Measurements from ENCODE around the gene PHC3.
A peak's percentile ranks its signal among the peaks of the same experiment; 100 is the strongest.

Gene PHC3

GRCh38 chr3:170064108-170064507 lies 117.4 kb downstream of the PHC3 start:
- DNase-seq = no peak

DNA sequence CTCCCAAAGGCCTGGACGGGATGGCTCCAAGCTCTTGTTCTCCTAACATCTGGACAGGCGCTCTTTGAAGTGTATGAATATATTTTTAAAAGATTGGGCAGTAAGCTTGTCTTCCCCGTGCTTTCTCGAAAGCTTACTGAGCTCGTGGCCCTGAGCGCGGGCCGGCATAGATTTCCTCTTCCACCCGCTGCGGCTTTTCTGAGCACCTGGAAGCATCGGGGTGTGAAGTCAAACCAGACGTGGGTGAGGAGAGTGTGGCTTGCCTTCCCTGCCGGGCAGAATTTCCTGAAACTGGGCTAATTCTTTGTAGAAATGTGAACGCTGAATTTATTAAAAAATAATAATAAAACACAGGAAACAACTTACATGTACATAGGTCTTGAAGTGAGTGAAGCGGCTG lies 117.8 kb downstream of the PHC3 start:
- no peak for DNase-seq

- no peak for DNase-seq
Measured at GRCh38 chr3:170062769-170063168, 118.8 kb downstream of the PHC3 start.

DNA sequence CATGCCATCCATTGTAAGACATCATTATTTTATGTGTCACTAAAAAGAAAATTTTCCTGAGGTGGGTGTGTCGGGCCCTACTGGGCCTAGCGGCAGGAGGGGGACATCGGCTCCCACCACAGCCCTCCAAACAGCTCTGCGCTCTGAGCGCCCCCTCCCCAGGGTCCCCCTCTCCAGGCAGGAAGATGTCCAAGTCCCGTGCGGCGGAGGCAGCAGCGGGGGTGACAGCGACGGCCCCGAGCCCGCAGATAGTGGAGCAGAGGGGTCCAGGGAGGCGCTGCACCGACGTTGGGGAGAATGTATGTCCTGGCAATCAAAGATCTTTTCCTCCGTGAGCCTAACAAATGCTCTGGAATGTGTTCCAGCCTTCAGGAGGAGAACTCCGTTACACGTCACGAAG lies 119.5 kb downstream of the PHC3 start:
- DNase-seq = no peak

- no peak for DNase-seq
Measured at GRCh38 chr3:170059447-170059846, 122.1 kb downstream of the PHC3 start.

DNA sequence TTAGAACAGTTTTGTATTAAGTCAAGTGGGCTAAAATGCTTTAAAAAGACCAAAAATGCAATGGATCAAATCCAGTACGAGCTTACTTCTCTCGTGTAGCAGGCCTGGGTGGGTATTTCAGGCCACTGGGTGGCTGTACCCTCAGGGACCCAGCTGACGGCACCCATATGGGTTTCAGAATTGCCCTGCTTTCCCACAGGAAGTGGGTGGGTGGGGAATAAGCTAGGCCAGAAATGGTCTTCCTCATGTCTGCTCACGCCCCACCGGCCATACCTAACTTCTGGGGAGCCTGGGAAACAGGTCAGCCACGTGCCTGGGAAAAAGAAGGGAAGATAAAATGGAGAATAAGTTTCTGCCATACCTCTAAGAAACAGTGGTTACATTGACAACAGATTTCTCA lies 123.4 kb downstream of the PHC3 start:
- DNase-seq = no peak

GRCh38 chr3:170057550-170057949 lies 124.0 kb downstream of the PHC3 start:
- DNase-seq = no peak

GRCh38 chr3:170056710-170057454 lies 124.7 kb downstream of the PHC3 start:
- DNase-seq = no peak

DNA sequence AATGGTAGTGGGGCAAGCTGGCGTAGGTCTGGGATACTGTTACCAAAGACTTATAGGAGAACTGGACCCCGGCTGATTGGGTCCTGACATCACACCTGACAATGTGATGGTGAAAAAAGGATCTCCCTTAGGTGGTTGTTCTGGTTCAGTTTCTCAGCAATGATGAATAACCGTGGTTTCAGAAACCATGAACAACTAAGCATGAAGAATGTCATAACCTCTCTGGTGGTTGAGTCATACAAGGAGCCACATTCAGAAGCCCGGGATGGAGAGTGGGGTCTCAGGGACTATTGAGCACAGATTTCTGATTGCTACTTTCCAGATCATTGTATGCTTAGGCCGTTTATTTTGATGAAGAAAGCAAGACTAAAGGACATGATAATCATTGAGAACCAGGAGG lies 126.3 kb downstream of the PHC3 start:
- no peak for DNase-seq

DNA sequence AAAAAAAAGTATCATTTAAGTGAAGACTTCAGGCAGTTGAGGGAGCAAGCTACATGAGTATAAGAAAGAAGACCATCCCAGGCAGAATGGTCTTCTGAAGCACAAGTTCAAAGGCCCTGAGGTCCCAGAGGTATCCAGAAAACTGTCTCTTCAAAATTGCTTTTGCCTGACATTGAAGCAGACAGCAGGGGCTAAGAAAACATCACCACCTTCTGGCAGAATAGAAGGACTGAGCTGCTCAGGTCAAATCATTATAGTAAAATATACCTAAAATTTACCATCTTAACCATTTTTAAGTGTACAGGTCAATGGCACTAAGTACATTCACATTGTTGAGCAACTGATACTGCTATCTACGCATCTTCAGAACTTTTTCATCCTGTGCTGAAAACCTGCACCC lies 127.3 kb downstream of the PHC3 start:
- no peak for DNase-seq

DNA sequence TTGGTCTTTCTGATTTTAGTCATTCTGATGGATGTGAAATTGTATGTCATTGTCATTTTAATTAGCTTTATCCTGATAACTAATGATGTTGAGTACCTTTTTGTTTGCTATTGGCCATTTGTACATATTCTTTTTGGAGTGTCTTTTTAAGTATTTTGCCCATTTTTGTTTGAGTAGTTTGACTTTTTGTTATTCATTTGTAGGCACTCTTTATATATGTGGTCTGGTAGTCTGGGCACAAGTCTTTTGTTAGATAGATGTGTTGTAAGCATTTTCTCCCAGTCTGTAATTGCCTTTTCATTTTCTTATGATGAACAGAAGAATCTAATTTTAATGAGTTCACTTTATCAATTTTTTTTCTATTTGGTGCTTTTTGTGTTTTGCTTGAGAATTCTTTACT lies 129.1 kb downstream of the PHC3 start:
- no peak for DNase-seq

DNA sequence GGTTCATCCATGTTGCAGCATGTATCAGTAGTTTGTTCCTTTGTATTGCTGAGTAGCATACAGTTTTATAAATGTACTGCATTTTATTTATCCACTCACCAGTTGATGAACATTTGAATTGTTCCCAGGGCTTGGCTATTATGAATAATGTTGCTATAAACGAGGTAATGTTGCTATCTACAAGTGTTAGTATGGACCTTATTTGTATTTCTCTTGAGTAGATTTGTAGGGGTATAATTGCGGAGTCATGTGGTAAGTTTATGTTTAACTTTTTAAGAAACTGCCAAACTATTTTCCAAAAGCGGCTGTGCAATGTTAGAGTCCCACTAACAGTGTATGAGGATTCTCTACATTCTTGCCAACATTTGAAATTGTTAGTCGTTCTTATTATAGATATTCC lies 130.8 kb downstream of the PHC3 start:
- DNase-seq = no peak

- DNase-seq = no peak
Measured at GRCh38 chr3:170049146-170050000, 132.2 kb downstream of the PHC3 start.

- DNase-seq = no peak
Measured at GRCh38 chr3:170047133-170047404, 134.5 kb downstream of the PHC3 start.

DNA sequence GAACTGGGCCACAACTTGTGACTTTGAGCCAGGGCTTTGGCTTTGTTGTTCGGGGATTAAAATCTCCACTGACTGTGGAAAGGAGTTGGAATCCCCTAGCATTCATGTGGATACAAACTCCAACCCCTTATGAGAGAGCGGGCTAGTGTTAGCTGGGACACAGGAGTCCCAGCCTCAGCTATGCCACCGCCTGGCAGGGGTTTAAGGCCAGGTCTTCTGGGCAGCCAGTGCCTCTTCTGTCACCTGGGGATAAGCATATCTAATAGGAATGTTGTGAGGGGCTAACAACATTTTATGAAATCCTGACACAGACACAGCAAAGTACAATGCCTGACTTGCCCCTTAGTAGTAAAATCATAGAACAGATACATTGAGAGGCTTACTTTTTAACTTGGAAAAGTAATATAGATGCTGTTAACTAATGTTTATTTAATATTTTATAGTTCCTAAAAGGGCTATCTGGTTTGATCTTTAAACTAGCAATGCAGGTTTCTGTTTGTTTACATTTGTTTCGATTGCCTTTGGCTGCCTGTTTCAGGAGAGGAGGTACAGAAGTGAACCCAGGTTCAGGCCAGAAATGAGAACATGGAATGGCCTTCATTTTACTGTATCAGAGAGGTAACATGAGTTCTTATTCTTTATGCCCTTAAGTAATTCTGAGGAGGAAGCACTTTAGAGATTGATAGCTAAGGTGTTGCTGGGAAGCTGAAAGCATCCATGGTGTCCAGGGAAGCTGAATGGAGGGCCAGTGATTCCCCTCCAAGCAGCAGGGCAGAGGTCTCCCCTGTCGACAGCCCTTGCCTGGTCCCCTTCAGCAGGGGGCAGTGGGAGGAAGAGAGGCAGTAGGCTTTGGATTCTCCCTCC lies 135.0 kb downstream of the PHC3 start:
- DNase-seq = no peak

GRCh38 chr3:170044795-170045244 lies 136.7 kb downstream of the PHC3 start:
- DNase-seq = no peak

DNA sequence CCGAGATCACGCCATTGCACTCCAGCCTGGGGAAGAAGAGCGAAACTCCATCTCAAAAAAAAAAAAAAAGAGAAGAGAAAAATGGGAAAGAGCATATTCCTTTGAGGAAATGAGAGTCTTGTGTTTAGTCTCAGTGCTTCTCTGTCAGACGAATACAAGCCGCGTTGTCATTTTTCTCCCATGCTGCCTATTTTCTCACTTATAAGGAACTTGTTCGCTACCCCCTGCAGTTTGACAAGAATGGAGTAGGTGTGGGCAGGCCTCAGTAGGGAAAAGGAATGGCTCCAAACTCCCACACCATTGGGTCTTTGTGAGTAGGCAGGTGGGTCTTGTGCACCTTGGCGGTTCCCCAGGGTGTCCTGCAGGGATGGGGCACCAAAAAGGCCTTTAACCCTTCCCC lies 137.3 kb downstream of the PHC3 start:
- DNase-seq = no peak

DNA sequence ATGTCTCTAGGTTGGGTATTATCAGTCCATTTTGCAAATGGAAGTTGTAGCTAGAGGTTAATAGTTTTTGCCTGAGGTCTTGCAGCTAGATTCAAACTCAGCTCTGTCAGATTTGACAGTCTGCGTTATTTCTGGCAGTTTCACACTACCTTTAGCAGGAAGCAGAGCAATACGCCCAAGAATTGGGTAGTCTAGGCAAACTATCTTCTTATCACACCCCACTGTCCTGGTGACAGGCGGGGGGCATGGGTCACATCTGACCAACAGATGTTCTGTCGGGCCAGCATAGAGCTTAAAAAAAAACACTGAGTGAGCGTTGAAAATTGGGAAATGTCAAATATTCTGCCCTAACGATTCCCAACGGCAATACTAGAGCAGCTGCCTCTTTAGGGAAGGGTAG lies 138.0 kb downstream of the PHC3 start:
- DNase-seq = no peak

DNA sequence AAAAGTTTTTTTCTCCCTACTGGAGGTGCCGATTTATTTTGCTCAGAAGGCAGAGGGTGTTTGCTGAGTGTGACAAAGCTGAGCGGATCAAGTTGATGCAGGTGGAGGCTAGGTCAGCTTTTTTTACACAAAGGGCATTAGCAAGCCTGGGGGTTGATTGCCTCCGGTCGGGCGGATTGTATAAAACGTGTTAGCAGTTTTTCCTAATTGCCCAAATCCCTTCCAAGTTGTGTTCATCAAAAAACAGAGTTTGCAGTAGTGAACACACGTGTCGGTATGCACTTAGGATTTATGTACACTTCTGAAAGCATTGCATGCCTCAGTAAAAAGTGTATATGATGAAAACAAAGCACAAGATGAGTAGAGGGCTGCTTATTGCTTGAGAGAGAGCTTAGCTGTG lies 141.1 kb downstream of the PHC3 start:
- no peak for DNase-seq

DNA sequence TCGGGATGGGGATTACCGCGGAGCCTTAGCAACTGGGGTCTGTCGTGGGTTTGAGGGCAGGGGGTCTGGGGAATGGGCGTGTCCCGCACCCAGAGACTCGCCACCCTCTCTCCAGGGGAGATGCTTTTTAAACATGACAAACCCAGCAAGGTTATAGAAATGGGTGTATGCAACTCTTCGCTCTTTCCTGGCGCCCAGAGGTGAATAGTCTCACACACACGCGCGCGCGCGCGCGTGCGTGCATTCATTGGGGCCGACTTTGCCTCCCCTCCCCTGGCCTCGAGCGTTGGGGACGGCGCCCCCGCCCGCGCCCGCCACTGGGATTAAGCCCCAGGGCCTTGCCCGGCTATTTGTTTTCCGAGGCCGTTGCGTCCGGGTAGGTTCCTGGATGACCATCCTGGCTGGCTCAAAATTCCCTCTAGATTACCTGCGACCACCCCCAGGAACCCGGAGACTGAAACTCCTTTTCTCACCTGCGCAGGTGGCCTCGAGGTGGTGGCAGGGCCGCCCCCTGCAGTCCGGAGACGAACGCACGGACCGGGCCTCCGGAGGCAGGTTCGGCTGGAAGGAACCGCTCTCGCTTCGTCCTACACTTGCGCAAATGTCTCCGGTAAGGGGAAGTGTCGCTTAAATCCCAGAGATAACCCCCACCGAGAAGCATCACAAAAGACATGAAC lies 143.0 kb downstream of the PHC3 start:
- DNase-seq = peak; percentile 12
